Astrocyte (in vitro differentiated cells and primary cell): ENCODE data around the gene STK38. TPM values are rescaled to one million over a fixed set of nuclear protein-coding genes. Genes with fewer than 3 reads are reported as not detected.

Experiments used
- DNase-seq: peaks from one replicate; pipeline ENCODE4 v3.0.0-alpha.2; 2010; ENCODE audit warnings: low read depth
- FAIRE-seq: peaks from 2 replicates; lab custom pipeline; 2011; peaks lifted over from hg19 to GRCh38; lab: Jason Lieb, UNC
- H2AFZ ChIP-seq: 2 replicates; pipeline ENCODE4 v1.6.0; 2012; ENCODE audit warnings: low read depth, low read length, inconsistent platforms
- H3K27ac ChIP-seq: 2 replicates; pipeline ENCODE4 v1.5.1; 2011; ENCODE audit warnings: low read depth, low read length, inconsistent platforms
- H3K27me3 ChIP-seq: 2 replicates; pipeline ENCODE4 v1.6.0; 2011; ENCODE audit warnings: low read length, inconsistent platforms; ENCODE audit not compliant: insufficient read depth
- H3K36me3 ChIP-seq: 2 replicates; pipeline ENCODE4 v1.5.1; 2011; ENCODE audit warnings: low read length, inconsistent platforms; ENCODE audit not compliant: insufficient read depth
- H3K4me1 ChIP-seq: 2 replicates; pipeline ENCODE4 v1.5.1; 2011; ENCODE audit warnings: low read length, inconsistent platforms; ENCODE audit not compliant: insufficient read depth
- H3K4me2 ChIP-seq: 2 replicates; pipeline ENCODE4 v1.6.0; 2012; ENCODE audit warnings: low read length, inconsistent platforms
- H3K4me3 ChIP-seq: 2 replicates; pipeline ENCODE4 v1.5.1; 2011; ENCODE audit warnings: low read depth, mild to moderate bottlenecking, low read length, inconsistent platforms; ENCODE audit not compliant: insufficient read depth
- H3K79me2 ChIP-seq: 2 replicates; pipeline ENCODE4 v1.6.0; 2012; ENCODE audit warnings: mild to moderate bottlenecking, low read length, inconsistent platforms; ENCODE audit not compliant: insufficient read depth
- H3K9ac ChIP-seq: 2 replicates; pipeline ENCODE4 v1.6.0; 2012; ENCODE audit warnings: mild to moderate bottlenecking, low read length, inconsistent platforms
- H3K9me3 ChIP-seq: 2 replicates; pipeline ENCODE4 v1.5.1; 2012; ENCODE audit warnings: low read depth, mild to moderate bottlenecking, low read length, inconsistent platforms; ENCODE audit not compliant: insufficient read depth
- H4K20me1 ChIP-seq: 2 replicates; pipeline ENCODE4 v1.6.0; 2012; ENCODE audit warnings: low read length, inconsistent platforms; ENCODE audit not compliant: insufficient read depth
- H3K27ac Mint-ChIP-seq: one replicate; pipeline ENCODE4 v1.8.0; 2021; ENCODE audit warnings: mild to moderate bottlenecking, mixed read lengths; ENCODE audit not compliant: unreplicated experiment
- H3K27me3 Mint-ChIP-seq: one replicate; pipeline ENCODE4 v1.8.0; 2021; ENCODE audit warnings: low read depth, mixed read lengths; ENCODE audit not compliant: unreplicated experiment
- H3K36me3 Mint-ChIP-seq: one replicate; pipeline ENCODE4 v1.8.0; 2021; ENCODE audit warnings: low read depth, mixed read lengths; ENCODE audit not compliant: unreplicated experiment
- H3K4me1 Mint-ChIP-seq: one replicate; pipeline ENCODE4 v1.8.0; 2021; ENCODE audit warnings: low read depth, mixed read lengths; ENCODE audit not compliant: unreplicated experiment
- H3K4me3 Mint-ChIP-seq: one replicate; pipeline ENCODE4 v1.8.0; 2021; ENCODE audit warnings: mild to moderate bottlenecking, moderate library complexity, mixed read lengths; ENCODE audit not compliant: unreplicated experiment
- H3K9me3 Mint-ChIP-seq: one replicate; pipeline ENCODE4 v1.8.0; 2021; ENCODE audit warnings: mild to moderate bottlenecking, mixed read lengths; ENCODE audit not compliant: unreplicated experiment
- CTCF ChIP-seq: IDR thresholded peaks from 2 replicates; pipeline ENCODE4 v1.5.1; 2011; ENCODE audit warnings: low read depth, mild to moderate bottlenecking, inconsistent platforms, low read length, moderate library complexity; ENCODE audit not compliant: insufficient read depth
- EZH2 ChIP-seq: IDR thresholded peaks from 2 replicates; pipeline ENCODE4 v1.6.1; 2012; ENCODE audit warnings: mild to moderate bottlenecking, low read length, inconsistent platforms; ENCODE audit not compliant: insufficient read depth
- total RNA-seq: library from RNA; stranded (reverse); gene quantifications from 2 replicates; pipeline ENCODE4 v1.2.1, GENCODE V29; 2021

Gene STK38
- total RNA-seq, 1 donor from 2014 or later, result 54.1 TPM

DNA sequence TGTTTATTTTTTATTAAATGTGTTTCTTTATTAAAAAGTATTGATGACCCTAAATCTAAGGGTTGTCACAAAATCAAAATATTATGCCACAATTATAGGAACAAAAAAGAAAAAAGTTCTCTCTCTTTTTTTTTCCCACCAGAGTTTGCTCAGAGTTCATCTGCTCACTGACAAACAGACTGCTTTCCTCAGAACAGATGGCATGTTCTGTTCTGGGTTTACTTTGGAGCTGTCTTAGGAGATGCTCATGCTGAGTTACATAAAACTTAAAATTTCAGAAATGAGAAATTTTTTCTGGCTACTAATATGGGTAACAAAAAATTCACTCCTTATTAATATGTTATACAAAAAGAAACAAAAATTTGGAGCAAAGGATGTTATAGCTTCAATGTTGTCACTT lies 30.3 kb downstream of the STK38 start:
- no peaks in the 10 kb centered on the region for H3K27me3 Mint-ChIP-seq
- FAIRE-seq, result no peak

DNA sequence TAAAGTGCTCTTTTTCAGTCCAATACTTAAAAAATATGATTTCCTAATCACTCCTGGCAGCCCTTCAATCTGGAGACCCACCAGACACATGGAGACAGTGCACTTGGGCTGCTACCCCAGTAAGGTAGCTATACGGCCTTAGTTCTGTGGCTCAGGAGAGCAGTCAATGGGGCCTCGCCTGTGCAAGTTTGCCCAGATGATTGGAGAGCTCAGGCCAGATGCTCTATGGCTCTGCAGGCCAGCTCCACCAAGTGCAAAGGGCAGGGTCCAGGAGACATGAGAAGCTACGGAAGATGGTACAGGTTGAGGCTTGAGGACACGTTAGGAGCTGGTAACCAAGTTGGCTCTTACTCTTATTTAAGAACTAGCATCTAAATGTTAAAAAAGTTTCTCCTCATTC lies 30.7 kb downstream of the STK38 start:
- Histone ChIP-seq H3K27ac (no peak overlapping the region), H3K4me3 (no peak overlapping the region), H4K20me1 (no peaks in the 10 kb centered on the region), H2AFZ (no peak overlapping the region), H3K4me1 (no peaks in the 10 kb centered on the region), H3K36me3 (peaks cover 35% of the 10 kb centered on the region), H3K9ac (no peak overlapping the region), H3K4me2 (no peak overlapping the region), H3K79me2 (no peaks in the 10 kb centered on the region), H3K27me3 (no peaks in the 10 kb centered on the region), H3K9me3 (no peaks in the 10 kb centered on the region)
- no peak for FAIRE-seq
- DNase-seq, result no peak
- H3K27ac Mint-ChIP-seq, result no peak overlapping the region
- H3K9me3 Mint-ChIP-seq, result no peaks in the 10 kb centered on the region
- H3K4me3 Mint-ChIP-seq, result no peak overlapping the region
- no peaks in the 10 kb centered on the region for H3K27me3 Mint-ChIP-seq
- peaks cover 15% of the 10 kb centered on the region for H3K36me3 Mint-ChIP-seq
- no peak for TF ChIP-seq EZH2
- TF ChIP-seq CTCF, result no peak
- no peaks in the 10 kb centered on the region for H3K4me1 Mint-ChIP-seq

More for the DNA sequence above, 30.3 kb downstream of the STK38 start:
- H3K79me2 ChIP-seq, result no peaks in the 10 kb centered on the region
- Mint-ChIP-seq H3K9me3 (no peaks in the 10 kb centered on the region), H3K36me3 (peaks cover 15% of the 10 kb centered on the region), H3K4me3 (no peak overlapping the region), H3K27ac (no peak overlapping the region), H3K4me1 (no peaks in the 10 kb centered on the region)
- no peaks in the 10 kb centered on the region for H4K20me1 ChIP-seq
- no peak overlapping the region for H3K9ac ChIP-seq
- TF ChIP-seq EZH2 (no peak), CTCF (no peak)
- H3K27me3 ChIP-seq, result no peaks in the 10 kb centered on the region
- H3K36me3 ChIP-seq, result peaks cover 37% of the 10 kb centered on the region
- H3K9me3 ChIP-seq, result no peaks in the 10 kb centered on the region
- no peak overlapping the region for H3K4me2 ChIP-seq
- DNase-seq, result no peak
- H2AFZ ChIP-seq, result no peak overlapping the region
- no peak overlapping the region for H3K27ac ChIP-seq
- H3K4me1 ChIP-seq, result no peaks in the 10 kb centered on the region
- no peak overlapping the region for H3K4me3 ChIP-seq

GRCh38 chr6:36515844-36516243 lies 31.4 kb downstream of the STK38 start:
- Histone ChIP-seq H3K4me3 (no peak overlapping the region), H3K27ac (no peak overlapping the region), H3K4me2 (no peak overlapping the region), H3K4me1 (no peaks in the 10 kb centered on the region), H3K36me3 (peaks cover 32% of the 10 kb centered on the region), H3K27me3 (no peaks in the 10 kb centered on the region), H2AFZ (no peak overlapping the region), H4K20me1 (no peaks in the 10 kb centered on the region), H3K9me3 (no peaks in the 10 kb centered on the region), H3K79me2 (no peaks in the 10 kb centered on the region), H3K9ac (no peak overlapping the region)
- Mint-ChIP-seq H3K9me3 (no peaks in the 10 kb centered on the region), H3K27me3 (no peaks in the 10 kb centered on the region), H3K36me3 (peaks cover 16% of the 10 kb centered on the region), H3K27ac (no peak overlapping the region), H3K4me1 (no peaks in the 10 kb centered on the region), H3K4me3 (no peak overlapping the region)
- FAIRE-seq (no peak), DNase-seq (no peak)
- TF ChIP-seq EZH2, result no peak
- no peak for TF ChIP-seq CTCF
